Esophagus muscularis mucosa (tissue), 3 donors: ENCODE results near the gene FADS3.

Source experiments
- CTCF ChIP-seq, 3 experiments: fragments of 200-600 bp in 2 of 3; fragments of 450-650 bp in 1 of 3; sonication (generic) in 2 of 3; IDR thresholded peaks; one replicate each; pipeline ENCODE4 v1.5.1; 2017 to 2019; ENCODE audit warnings: antibody characterized with exemption in 3 of 3, mild to moderate bottlenecking in 2 of 3, moderate library complexity in 1 of 3
- POLR2A ChIP-seq: fragments of 450-650 bp; IDR thresholded peaks from one replicate; pipeline ENCODE4 v1.6.1; 2017; ENCODE audit warnings: antibody characterized with exemption, moderate library complexity, mild to moderate bottlenecking, low read depth
- POLR2AphosphoS5 ChIP-seq, 2 donors: sonication (generic); formaldehyde crosslinking; IDR thresholded peaks; one replicate each; pipeline ENCODE4 v1.6.1; 2017; ENCODE audit warnings: antibody characterized with exemption in 2 of 2

GRCh38 chr11:61898247-61898582, 6.9 kb upstream of the FADS3 start:
- TF ChIP-seq CTCF (IDR thresholded peaks at IDR 0.05) (no peak), POLR2A (no peak), POLR2AphosphoS5 (IDR thresholded peaks at IDR 0.05) (no peak)
